ENCODE results near the gene CUX1. TPM values are rescaled to one million over a fixed set of nuclear protein-coding genes. Genes with fewer than 3 reads are reported as not detected.
"Not testable (repeated sequence)": the region's sequence is repeated elsewhere in the genome, so short reads cannot be mapped to it uniquely, and the experiment has no call there.

Gene CUX1
- total RNA-seq, 1 donor from 2014 or later = 50.6 TPM

DNA sequence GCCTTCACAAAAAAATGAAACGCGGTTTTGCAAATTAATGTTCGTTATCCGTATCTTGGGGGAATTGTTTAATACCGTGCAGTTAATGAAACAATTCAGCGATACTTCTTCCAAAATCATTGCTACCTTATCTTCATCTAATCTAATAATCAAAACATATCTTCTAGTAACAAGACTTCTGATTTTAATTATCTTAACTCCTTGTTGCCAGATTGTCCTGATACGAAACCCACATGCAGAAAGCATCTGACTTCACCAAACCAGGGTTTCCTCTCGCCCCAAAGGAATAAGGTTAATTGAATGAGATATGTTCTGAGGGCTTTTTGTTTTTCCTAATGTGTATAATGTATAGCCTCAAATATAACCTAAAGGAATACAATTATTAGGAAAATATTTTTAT lies 364.1 kb downstream of the CUX1 start:
- peaks cover 2% of the 10 kb centered on the region for H3K36me3 ChIP-seq (ENCODE audit: insufficient read depth, low read length)
- H2AFZ ChIP-seq (ENCODE audit: low read depth, low read length) = no peak overlapping the region
- Mint-ChIP-seq H3K9me3 (ENCODE audit: unreplicated experiment) (no peaks in the 10 kb centered on the region), H3K36me3 (ENCODE audit: low read depth, unreplicated experiment) (peaks cover 12% of the 10 kb centered on the region), H3K4me3 (ENCODE audit: unreplicated experiment) (no peak overlapping the region), H3K27me3 (ENCODE audit: low read depth, unreplicated experiment) (no peaks in the 10 kb centered on the region), H3K4me1 (ENCODE audit: low read depth, unreplicated experiment) (no peaks in the 10 kb centered on the region), H3K27ac (ENCODE audit: unreplicated experiment) (no peak overlapping the region)
- H3K79me2 ChIP-seq (ENCODE audit: insufficient read depth, low read length) = no peaks in the 10 kb centered on the region
- no peak overlapping the region for H3K4me2 ChIP-seq (ENCODE audit: low read length)
- H3K4me1 ChIP-seq (ENCODE audit: insufficient read depth, low read length) = no peaks in the 10 kb centered on the region
- no peaks in the 10 kb centered on the region for H3K27me3 ChIP-seq (ENCODE audit: insufficient read depth, low read length)
- no peak overlapping the region for H3K9ac ChIP-seq (ENCODE audit: low read length)
- no peak overlapping the region for H3K4me3 ChIP-seq (ENCODE audit: insufficient read depth, low read depth, low read length)
- FAIRE-seq (no peak), DNase-seq (ENCODE audit: low read depth) (no peak)
- TF ChIP-seq, protein P1, sequence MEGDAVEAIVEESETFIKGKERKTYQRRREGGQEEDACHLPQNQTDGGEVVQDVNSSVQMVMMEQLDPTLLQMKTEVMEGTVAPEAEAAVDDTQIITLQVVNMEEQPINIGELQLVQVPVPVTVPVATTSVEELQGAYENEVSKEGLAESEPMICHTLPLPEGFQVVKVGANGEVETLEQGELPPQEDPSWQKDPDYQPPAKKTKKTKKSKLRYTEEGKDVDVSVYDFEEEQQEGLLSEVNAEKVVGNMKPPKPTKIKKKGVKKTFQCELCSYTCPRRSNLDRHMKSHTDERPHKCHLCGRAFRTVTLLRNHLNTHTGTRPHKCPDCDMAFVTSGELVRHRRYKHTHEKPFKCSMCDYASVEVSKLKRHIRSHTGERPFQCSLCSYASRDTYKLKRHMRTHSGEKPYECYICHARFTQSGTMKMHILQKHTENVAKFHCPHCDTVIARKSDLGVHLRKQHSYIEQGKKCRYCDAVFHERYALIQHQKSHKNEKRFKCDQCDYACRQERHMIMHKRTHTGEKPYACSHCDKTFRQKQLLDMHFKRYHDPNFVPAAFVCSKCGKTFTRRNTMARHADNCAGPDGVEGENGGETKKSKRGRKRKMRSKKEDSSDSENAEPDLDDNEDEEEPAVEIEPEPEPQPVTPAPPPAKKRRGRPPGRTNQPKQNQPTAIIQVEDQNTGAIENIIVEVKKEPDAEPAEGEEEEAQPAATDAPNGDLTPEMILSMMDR (IDR thresholded peaks at IDR 0.05; ENCODE audit: insufficient read depth, low read depth, low read length) = no peak
- no peak for TF ChIP-seq EZH2 (IDR thresholded peaks at IDR 0.05; ENCODE audit: insufficient read depth, low read length)
- no peak overlapping the region for H3K27ac ChIP-seq (ENCODE audit: low read depth, low read length)
- no peaks in the 10 kb centered on the region for H4K20me1 ChIP-seq (ENCODE audit: insufficient read depth, low read length)
- H3K9me3 ChIP-seq (ENCODE audit: insufficient read depth, low read depth, low read length) = no peaks in the 10 kb centered on the region

DNA sequence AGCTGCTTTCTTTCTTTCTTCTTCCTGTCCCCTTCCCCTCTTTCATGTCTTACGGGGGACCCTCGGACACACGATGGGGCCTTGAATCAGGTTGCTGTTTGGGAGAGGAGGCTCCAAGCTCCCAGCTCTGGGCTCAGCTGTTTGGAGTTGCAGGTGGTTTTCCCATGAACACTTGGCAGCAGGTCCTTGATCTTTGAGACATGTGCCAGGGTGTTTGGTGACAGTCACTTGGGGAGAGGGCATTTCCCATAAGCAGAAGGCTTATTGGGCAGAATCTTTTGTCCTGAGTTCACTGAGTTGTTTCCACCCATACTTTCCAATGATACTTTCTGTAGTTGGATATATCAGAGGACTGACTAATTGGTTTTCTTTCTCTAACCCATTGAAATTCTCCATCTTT lies 364.6 kb downstream of the CUX1 start:
- Histone ChIP-seq H3K9me3 (ENCODE audit: insufficient read depth, low read depth, low read length) (no peaks in the 10 kb centered on the region), H3K36me3 (ENCODE audit: insufficient read depth, low read length) (peaks cover 2% of the 10 kb centered on the region), H4K20me1 (ENCODE audit: insufficient read depth, low read length) (no peaks in the 10 kb centered on the region), H2AFZ (ENCODE audit: low read depth, low read length) (no peak overlapping the region), H3K27ac (ENCODE audit: low read depth, low read length) (no peak overlapping the region), H3K4me3 (ENCODE audit: insufficient read depth, low read depth, low read length) (no peak overlapping the region), H3K79me2 (ENCODE audit: insufficient read depth, low read length) (no peaks in the 10 kb centered on the region), H3K4me2 (ENCODE audit: low read length) (no peak overlapping the region), H3K4me1 (ENCODE audit: insufficient read depth, low read length) (no peaks in the 10 kb centered on the region), H3K27me3 (ENCODE audit: insufficient read depth, low read length) (no peaks in the 10 kb centered on the region), H3K9ac (ENCODE audit: low read length) (no peak overlapping the region)
- no peak for TF ChIP-seq EZH2 (IDR thresholded peaks at IDR 0.05; ENCODE audit: insufficient read depth, low read length)
- TF ChIP-seq, protein P1 (IDR thresholded peaks at IDR 0.05; ENCODE audit: insufficient read depth, low read depth, low read length) = no peak
- FAIRE-seq (no peak), DNase-seq (ENCODE audit: low read depth) (no peak)
- no peak overlapping the region for H3K4me3 Mint-ChIP-seq (ENCODE audit: unreplicated experiment)
- no peaks in the 10 kb centered on the region for H3K9me3 Mint-ChIP-seq (ENCODE audit: unreplicated experiment)
- H3K27me3 Mint-ChIP-seq (ENCODE audit: low read depth, unreplicated experiment) = no peaks in the 10 kb centered on the region
- H3K27ac Mint-ChIP-seq (ENCODE audit: unreplicated experiment) = no peak overlapping the region
- H3K36me3 Mint-ChIP-seq (ENCODE audit: low read depth, unreplicated experiment) = peaks cover 12% of the 10 kb centered on the region
- H3K4me1 Mint-ChIP-seq (ENCODE audit: low read depth, unreplicated experiment) = no peaks in the 10 kb centered on the region

DNA sequence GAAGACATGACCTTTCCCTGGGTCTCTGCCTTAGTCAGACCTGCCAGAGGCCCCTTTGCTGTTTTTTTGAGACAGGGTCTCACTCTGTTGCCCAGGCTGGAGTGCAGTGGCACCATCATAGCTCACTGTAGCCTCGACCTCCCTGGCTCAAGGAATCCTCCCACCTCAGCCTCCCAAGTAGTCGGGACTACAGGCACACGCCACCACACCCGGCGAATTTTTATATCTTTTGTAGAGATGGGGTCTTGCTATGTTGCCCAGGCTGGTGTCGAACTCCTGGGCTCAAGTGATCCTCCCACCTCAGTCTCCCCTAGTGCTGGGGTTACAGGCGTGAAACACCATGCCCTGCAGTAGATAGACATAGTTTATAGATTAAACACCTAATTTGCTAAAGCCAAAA lies 366.4 kb downstream of the CUX1 start:
- not testable (repeated sequence) for H4K20me1 ChIP-seq (ENCODE audit: insufficient read depth, low read length); H3K27ac Mint-ChIP-seq (ENCODE audit: unreplicated experiment); H3K27me3 Mint-ChIP-seq (ENCODE audit: low read depth, unreplicated experiment); H2AFZ ChIP-seq (ENCODE audit: low read depth, low read length); H3K4me1 ChIP-seq (ENCODE audit: insufficient read depth, low read length); H3K4me3 Mint-ChIP-seq (ENCODE audit: unreplicated experiment); H3K9me3 ChIP-seq (ENCODE audit: insufficient read depth, low read depth, low read length); H3K27me3 ChIP-seq (ENCODE audit: insufficient read depth, low read length); H3K9me3 Mint-ChIP-seq (ENCODE audit: unreplicated experiment); H3K79me2 ChIP-seq (ENCODE audit: insufficient read depth, low read length); H3K4me1 Mint-ChIP-seq (ENCODE audit: low read depth, unreplicated experiment); H3K4me3 ChIP-seq (ENCODE audit: insufficient read depth, low read depth, low read length); H3K9ac ChIP-seq (ENCODE audit: low read length); H3K36me3 ChIP-seq (ENCODE audit: insufficient read depth, low read length); FAIRE-seq; H3K4me2 ChIP-seq (ENCODE audit: low read length); H3K27ac ChIP-seq (ENCODE audit: low read depth, low read length); DNase-seq (ENCODE audit: low read depth)
- H3K36me3 Mint-ChIP-seq (ENCODE audit: low read depth, unreplicated experiment) = peaks cover 11% of the 10 kb centered on the region

Data from astrocyte (in vitro differentiated cells and primary cell).